ENCODE measurements around the gene RPS16. TPM values are rescaled to one million over a fixed set of nuclear protein-coding genes. Genes with fewer than 3 reads are reported as not detected.

Gene RPS16
- total and polyA plus RNA-seq, 9 of the 15 experiments (the other 6 are each of a cell fraction or from before 2014, with no cell fraction given): 82.6 to 3,671 (median 2,204) TPM

GRCh38 chr19:39435499-39436349, at the start of gene RPS16 (continued):
- peak; percentile 94 for TF ChIP-seq ZBTB40 (IDR thresholded peaks at IDR 0.05)
- TF ChIP-seq ZBTB40 (CRISPR knock-in tag; IDR thresholded peaks at IDR 0.05): no peak
- peak; percentile 99 for TF ChIP-seq CC2D1A (IDR thresholded peaks at IDR 0.05)
- no peak for TF ChIP-seq ZNF316 (IDR thresholded peaks at IDR 0.05)
- 0 out of 2 replicates have a peak, but pooled peaks have one; percentile 21 for TF ChIP-seq NR2C1 (IDR thresholded peaks at IDR 0.05)
- TF ChIP-seq NR2C1 (tag; IDR thresholded peaks at IDR 0.05): no peak
- TF ChIP-seq SRF (CRISPR knock-in tag; IDR thresholded peaks at IDR 0.05): peak; percentile 42 to 81; a peak in 3 of 4 replicates
- TF ChIP-seq NR4A1 (CRISPR knock-in tag; IDR thresholded peaks at IDR 0.05): 0 out of 2 replicates have a peak, but pooled peaks have one; percentile 70
- TF ChIP-seq NR4A1 (tag; IDR thresholded peaks at IDR 0.05): no peak
- TF ChIP-seq HINFP (tag; conservative IDR thresholded peaks at IDR 0.05; ENCODE audit: low read depth): peak; percentile 99
- peak; percentile 76 for TF ChIP-seq EGR1 (conservative IDR thresholded peaks at IDR 0.05)
- TF ChIP-seq CREM (IDR thresholded peaks at IDR 0.05; ENCODE audit: low read depth): peak; percentile 81
- TF ChIP-seq ZNF134 (CRISPR knock-in tag; conservative IDR thresholded peaks at IDR 0.05): no peak
- peak; percentile 31 for TF ChIP-seq KAT7 (CRISPR knock-in tag; IDR thresholded peaks at IDR 0.05; ENCODE audit: borderline replicate concordance)
- peak; percentile 22; the same call in 1 of the 2 replicates for TF ChIP-seq SOX6 (IDR thresholded peaks at IDR 0.05)

All from K562 (cell line).